ENCODE measurements around the gene AADACL4.

- TF ChIP-seq CTCF (IDR thresholded peaks at IDR 0.05) (no peak), POLR2A (IDR thresholded peaks at IDR 0.05) (no peak)
Measured at GRCh38 chr1:12617511-12617900, 26.4 kb upstream of the AADACL4 start.

Data from heart left ventricle (tissue), 13 donors.